Ascending aorta (tissue), 2 donors: ENCODE measurements around the gene MYLK2. TPM values are rescaled to one million over a fixed set of nuclear protein-coding genes. Genes with fewer than 3 reads are reported as not detected.

ENCODE experiments used
- DNase-seq, 2 donors: peaks; one replicate each; pipeline ENCODE4 v3.0.0-alpha.2; 2019; ENCODE audit warnings: low spot score in 2 of 2
- H3K27ac ChIP-seq, 2 donors: fragments of 200-600 bp; sonication (generic); one replicate each; pipeline ENCODE4 v1.5.1; 2016 to 2017; ENCODE audit warnings: mild to moderate bottlenecking in 1 of 2
- H3K27me3 ChIP-seq: fragments of 200-600 bp; sonication (generic); one replicate; pipeline ENCODE4 v1.5.1; 2017
- H3K36me3 ChIP-seq, 2 donors: fragments of 200-600 bp; sonication (generic); one replicate each; pipeline ENCODE4 v1.5.1; 2016
- H3K4me1 ChIP-seq, 2 donors: fragments of 200-600 bp; sonication (generic); one replicate each; pipeline ENCODE4 v1.5.1; 2016 to 2017; ENCODE audit warnings: mild to moderate bottlenecking in 1 of 2
- H3K4me3 ChIP-seq, 2 donors: fragments of 200-600 bp; sonication (generic); one replicate each; pipeline ENCODE4 v1.5.1; 2016 to 2017; ENCODE audit warnings: mild to moderate bottlenecking in 1 of 2
- H3K9me3 ChIP-seq, 2 donors: fragments of 200-600 bp; sonication (generic); one replicate each; pipeline ENCODE4 v1.5.1; 2016
- CTCF ChIP-seq, 3 experiments: fragments of 200-600 bp in 2 of 3; fragments of 450-650 bp in 1 of 3; sonication (generic) in 2 of 3; IDR thresholded peaks; one replicate each; pipeline ENCODE4 v1.5.1; 2016 to 2019; ENCODE audit warnings: antibody characterized with exemption in 3 of 3, mild to moderate bottlenecking in 1 of 3, moderate library complexity in 1 of 3
- intact Hi-C: fragments of 100-400 bp; cut with DNase I; formaldehyde crosslinking; loops from one replicate; pipeline ENCODE4 v1.15.1; 2023
- total RNA-seq: library from RNA; depleted of rRNA; stranded (reverse); fragments of >200 nt; gene quantifications from one replicate; pipeline ENCODE4 v1.1.0, GENCODE V29; 2016

Gene MYLK2
- total RNA-seq, 1 donor from 2014 or later = not detected

GRCh38 chr20:31846793-31847138 lies 27.6 kb downstream of the MYLK2 start:
- no peak for TF ChIP-seq CTCF (IDR thresholded peaks at IDR 0.05)
- DNase-seq = no peak
- Histone ChIP-seq H3K27ac (peak overlapping the region in 1 of 2 donors; percentile 94), H3K4me1 (peaks cover 24 to 26% of the 10 kb centered on the region in 2 donors), H3K27me3 (no peaks in the 10 kb centered on the region), H3K9me3 (no peaks in the 10 kb centered on the region), H3K36me3 (no peaks in the 10 kb centered on the region), H3K4me3 (no peak overlapping the region)
- intact Hi-C loops = loop anchor here (1.0 to 10.0 kb wide), 2 partner anchors 23 to 122 kb away; partner anchors contain the start of gene BCL2L1

DNA sequence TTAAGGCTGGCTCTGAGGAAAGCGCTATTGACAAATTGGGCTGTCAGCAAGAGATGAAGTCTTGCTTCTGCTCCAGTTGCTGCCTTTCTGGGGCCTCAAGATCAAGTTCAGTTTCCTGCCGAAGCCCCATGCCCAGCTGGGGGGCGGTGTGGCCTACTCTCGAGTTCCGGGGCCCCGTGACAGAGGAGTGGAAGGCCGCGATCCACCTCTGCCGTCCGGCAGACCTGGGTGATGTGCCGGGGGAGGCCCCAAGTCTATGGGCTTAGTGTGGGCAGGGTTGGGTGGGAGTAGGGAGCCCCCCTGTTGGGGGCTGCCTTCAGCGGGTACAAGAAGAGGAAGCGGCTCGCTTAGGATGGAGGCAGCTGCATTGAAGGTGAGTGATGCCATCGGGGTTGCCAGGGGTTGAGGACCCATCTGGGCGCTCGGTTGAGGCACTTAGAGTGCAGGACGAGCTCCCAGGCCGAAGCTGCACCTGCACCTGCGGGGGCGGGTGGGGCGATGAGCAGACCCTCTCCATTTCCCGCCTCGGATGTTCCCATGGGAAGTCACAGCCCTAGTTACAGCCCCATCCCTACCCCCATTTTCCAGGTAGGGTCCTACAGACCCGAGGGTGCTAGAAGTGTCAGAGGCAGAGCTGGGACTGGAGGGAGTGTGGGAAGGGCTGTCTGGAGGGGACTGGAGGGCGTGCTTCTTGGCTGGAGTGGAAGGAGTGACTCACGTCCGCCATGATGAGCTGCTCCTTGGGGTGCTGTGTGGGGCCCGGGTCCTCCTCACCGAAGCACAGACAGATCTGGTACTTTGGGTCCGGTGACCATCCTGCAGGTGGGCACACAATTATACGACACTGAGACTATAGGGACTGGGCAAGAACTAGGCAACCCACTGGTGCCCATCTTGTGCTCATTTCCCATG lies 29.2 kb downstream of the MYLK2 start:
- Histone ChIP-seq H3K9me3 (no peaks in the 10 kb centered on the region), H3K36me3 (no peaks in the 10 kb centered on the region), H3K4me1 (peaks cover 11 to 12% of the 10 kb centered on the region in 2 donors), H3K27me3 (no peaks in the 10 kb centered on the region), H3K27ac (no peak overlapping the region), H3K4me3 (no peak overlapping the region)
- no peak for TF ChIP-seq CTCF (IDR thresholded peaks at IDR 0.05)
- DNase-seq = no peak
- intact Hi-C loops = loop anchor here (10.0 kb wide), 1 partner anchor 124 kb away; the partner anchor contains the start of gene BCL2L1

- no peak for DNase-seq
- Histone ChIP-seq H3K27ac (no peak overlapping the region), H3K4me1 (peaks cover 9% of the 10 kb centered on the region in 2 donors), H3K4me3 (no peak overlapping the region), H3K9me3 (no peaks in the 10 kb centered on the region), H3K27me3 (no peaks in the 10 kb centered on the region), H3K36me3 (no peaks in the 10 kb centered on the region)
- intact Hi-C loops = loop anchor here (10.0 kb wide), 1 partner anchor 125 kb away; the partner anchor contains the start of gene BCL2L1
- no peak for TF ChIP-seq CTCF (IDR thresholded peaks at IDR 0.05)
Observed at GRCh38 chr20:31849306-31849930, 30.3 kb downstream of the MYLK2 start.

GRCh38 chr20:31851240-31851955 lies 32.2 kb downstream of the MYLK2 start:
- intact Hi-C loops = loop anchor here (10.0 kb wide), 1 partner anchor 183 kb away; no protein-coding TSS in a partner anchor
- TF ChIP-seq CTCF (IDR thresholded peaks at IDR 0.05) = no peak
- Histone ChIP-seq H3K27ac (no peak overlapping the region), H3K9me3 (no peaks in the 10 kb centered on the region), H3K36me3 (no peaks in the 10 kb centered on the region), H3K27me3 (no peaks in the 10 kb centered on the region), H3K4me3 (no peak overlapping the region), H3K4me1 (peaks cover 1% of the 10 kb centered on the region in 2 donors)
- DNase-seq = no peak

DNA sequence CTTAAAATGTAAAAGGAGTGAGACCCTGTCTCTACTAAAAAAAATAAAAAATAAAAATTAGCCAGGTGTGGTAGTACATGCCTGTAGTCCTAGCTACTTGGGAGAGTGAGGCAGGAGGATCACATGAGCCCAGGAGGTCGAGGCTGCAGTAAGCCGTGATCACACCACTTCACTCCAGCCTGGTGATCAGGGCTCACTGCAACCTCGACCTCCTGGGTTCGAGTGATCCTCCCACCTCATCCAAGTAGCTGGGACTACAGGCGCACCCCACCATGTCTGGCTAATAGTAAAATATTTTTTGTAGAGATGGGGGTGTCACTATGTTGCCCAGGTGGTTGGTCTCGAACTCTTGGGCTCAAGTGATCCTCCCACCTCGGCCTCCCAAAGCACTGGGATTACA lies 34.3 kb downstream of the MYLK2 start:
- no peak overlapping the region for H3K27ac ChIP-seq
- TF ChIP-seq CTCF (IDR thresholded peaks at IDR 0.05) = no peak
- no peak for DNase-seq
- no peaks in the 10 kb centered on the region for H3K9me3 ChIP-seq
- H3K27me3 ChIP-seq = no peaks in the 10 kb centered on the region
- H3K36me3 ChIP-seq = no peaks in the 10 kb centered on the region
- no peaks in the 10 kb centered on the region for H3K4me1 ChIP-seq
- intact Hi-C loops = loop anchor here (10.0 kb wide), 1 partner anchor 181 kb away; no protein-coding TSS in a partner anchor
- no peak overlapping the region for H3K4me3 ChIP-seq
